GM18520 (cell line): ENCODE measurements around the gene IPO13.

Experiments used
- ATAC-seq: cut with Tn5 transposase; IDR thresholded peaks from one replicate; pipeline ENCODE4 v1.9.1; 2021; ENCODE audit not compliant: unreplicated experiment

Gene IPO13

DNA sequence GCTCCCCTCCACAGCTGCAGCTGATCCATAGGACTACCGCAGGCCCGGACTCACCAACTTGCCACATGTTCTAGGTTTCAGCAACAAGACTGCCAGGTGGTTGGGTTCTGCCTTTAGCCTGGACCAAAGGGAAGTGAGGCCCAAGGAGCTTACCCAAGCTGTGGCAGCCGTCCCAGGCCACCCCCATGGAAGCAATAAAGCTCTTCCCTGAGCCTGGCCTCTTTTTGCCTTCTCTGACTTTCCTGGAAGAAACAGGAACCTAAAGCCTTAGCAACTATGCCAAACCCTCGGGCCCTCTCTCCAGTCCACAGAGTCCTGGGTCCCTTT lies 15.8 kb upstream of the IPO13 start:
- no peak for ATAC-seq

DNA sequence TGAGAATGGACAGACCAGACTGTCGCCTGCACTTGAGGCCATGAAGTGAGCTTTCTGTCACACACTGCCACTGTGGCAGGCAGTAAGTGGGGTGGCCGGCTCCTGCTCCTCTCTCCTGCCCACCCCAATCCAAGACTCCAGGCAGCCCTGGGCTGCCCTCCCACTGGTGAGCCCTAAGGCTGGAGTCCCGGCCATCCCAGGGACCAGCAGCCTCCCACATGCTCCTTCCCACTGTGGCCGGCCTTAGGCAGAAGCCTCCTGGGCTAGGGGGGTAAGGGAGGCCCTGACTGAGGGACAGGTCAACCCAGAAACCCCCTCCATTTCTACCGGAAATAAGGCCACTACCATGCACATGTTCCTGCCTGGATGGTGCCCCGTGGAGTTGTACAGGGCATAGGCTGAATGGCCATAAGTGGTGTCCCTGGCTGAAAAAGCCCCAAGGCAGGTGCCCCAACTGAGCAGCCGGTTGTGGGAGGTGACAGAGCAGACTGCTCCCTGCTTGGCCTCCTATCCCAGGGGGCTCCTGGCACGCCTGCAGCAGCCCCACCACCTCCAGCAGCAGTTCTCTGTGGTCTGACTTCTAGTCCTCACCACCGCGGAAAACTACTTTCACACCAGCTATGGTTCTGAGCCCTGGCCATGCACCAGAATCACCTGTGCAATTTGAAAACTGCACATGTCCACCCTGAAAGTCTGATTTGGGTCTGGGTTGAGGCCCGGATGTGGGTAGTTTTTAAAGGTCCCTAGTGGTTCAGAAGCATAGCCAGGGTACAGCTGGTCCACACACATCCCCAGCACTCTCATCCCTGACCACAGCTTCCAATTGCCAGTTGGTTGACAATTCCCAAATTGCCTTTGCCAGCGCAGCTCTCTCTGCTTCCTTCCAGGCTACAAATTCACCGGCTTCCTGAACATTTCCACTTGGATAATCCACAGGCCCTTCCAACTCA lies 14.8 kb upstream of the IPO13 start:
- ATAC-seq: no peak

DNA sequence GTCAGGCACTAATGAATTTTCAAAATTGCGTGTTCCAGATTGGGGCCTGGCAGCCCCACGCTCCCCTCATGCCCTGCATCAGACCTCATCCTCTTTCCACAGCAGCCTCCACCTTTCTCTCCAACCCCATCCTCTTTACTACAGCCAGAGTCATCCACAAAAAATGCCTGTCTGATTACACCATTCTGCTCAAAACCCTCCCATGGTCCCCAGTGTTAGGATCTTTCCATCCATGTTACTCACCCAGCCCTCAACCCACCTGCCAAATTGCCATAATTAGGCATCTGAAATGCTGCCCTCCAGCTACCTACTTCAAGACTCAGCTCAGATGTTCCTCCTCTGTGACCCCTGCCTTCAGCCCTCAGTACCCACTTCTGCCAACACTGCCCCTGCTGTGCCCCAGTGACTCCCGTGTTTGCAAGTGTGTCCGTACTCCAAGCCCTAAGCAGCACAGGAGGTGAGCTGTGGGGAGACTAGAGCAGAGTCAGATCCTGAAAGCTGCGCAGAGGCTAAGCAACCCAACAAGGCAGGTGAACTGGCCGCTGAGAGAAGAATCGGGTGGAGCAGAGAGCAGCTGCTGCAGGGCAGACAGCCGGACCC lies 13.9 kb upstream of the IPO13 start:
- no peak for ATAC-seq

DNA sequence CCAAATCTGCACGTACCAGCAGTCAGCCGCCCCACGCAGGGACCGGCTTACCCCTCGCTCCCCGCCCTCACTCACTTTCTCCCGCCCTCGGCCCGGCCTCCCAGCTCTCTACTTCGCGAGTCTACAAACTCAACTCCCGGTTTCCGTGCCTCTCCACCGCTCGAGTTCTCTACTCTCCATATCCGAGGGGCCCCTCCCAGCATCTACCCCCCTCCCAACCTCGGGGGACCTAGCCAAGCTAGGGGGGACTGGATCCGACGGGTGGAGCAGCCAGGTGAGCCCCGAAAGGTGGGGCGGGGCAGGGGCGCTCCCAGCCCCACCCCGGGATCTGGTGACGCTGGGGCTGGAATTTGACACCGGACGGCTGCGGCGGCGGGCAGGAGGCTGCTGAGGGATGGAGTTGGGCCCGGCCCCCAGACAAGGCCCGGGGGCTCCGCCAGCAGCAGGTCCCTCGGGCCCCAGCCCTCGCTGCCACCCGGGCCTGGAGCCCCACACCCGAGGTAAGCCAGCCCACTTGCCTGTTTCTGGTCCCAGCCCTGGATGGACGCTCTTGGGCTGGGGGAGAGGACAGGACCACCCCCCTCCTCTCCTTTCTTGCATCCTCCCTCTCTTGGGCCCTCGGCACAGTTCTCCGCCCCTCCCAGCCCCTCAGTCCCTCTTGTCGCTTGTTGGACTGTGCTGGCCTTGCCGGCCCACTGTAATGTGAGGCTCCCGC lies 13.2 kb upstream of the IPO13 start, which contains the start of gene ARTN:
TSS of gene ARTN (plus strand) at position 416 of the 715 bp plus-strand sequence. CDS start 1,856 bp downstream, outside the sequence.
- ATAC-seq: no peak

DNA sequence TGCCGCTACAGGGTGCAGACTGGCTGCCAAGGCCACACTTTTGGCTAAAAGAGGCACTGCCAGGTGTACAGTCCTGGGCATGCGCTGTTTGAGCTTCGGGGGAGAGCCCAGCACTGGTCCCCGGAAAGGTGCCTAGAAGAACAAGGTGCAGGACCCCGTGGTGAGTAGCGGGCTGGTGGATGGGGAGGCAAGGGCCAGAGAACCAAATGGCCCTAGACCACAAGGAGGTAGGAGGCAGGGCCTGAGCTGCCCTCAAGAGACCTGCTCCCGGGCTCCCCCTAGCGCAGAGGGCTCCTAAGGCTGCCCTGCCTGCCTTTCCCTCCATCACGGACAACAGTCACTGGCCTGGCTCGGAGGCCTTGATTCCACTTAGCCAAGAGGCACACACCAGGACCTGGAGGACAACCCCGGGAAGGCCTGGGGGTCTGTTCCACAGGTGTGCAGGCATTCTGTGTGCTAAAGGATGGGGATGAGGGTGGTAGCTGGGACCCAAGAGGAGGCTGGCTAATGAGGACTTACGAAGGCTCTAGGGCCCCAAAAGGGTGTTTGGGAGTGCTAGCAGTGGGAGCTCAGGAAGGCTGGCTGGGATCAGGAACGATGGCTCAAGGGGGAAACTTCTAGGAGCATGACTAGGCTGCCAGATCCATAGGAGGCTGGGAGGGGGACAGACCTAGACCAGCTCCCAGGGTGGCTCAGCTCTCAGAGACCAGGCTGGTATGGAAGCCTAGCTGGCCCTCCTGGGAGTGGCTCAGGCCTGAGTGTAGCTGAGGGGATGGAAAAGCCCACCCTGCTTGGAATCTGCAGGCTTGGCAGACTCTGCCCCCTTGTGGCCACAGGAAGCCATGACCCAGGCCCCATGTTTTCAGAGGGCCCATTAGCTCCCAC lies 12.4 kb upstream of the IPO13 start:
- ATAC-seq: no peak

DNA sequence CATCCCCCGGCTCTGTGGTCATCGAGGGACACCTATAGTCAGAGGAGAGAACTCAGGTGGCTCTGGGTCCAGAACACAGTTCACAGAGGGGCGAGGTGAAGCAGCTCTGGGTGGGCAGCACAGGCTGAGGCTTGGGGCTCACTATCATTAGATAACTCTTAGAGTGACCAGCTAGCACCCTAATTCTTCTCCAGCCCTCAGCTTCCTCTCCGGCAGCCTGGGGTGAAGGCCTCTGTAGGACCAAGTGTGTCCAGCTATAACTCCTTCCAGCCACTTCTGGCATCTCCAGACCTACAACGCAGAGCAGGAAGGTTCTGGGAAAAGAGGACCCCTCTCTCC lies 11.8 kb upstream of the IPO13 start:
- ATAC-seq: no peak

DNA sequence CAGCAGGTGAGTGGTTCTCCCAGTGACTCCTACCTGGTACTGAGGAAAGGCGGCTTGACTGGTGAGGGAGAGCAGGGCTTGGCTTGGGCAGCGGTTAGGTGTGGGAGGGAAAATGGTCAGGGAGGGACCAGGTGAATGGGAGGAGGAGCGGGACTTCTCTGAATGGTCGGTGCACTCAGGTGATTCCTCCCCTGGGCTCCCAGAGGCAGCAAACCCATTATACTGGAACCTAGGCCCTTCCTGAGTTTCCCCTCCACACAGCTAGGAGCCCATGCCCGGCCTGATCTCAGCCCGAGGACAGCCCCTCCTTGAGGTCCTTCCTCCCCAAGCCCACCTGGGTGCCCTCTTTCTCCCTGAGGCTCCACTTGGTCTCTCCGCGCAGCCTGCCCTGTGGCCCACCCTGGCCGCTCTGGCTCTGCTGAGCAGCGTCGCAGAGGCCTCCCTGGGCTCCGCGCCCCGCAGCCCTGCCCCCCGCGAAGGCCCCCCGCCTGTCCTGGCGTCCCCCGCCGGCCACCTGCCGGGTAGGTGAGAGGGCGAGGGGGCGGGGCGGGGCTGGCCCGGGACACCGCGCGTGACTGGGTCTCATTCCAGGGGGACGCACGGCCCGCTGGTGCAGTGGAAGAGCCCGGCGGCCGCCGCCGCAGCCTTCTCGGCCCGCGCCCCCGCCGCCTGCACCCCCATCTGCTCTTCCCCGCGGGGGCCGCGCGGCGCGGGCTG lies 10.9 kb upstream of the IPO13 start:
- ATAC-seq: no peak

DNA sequence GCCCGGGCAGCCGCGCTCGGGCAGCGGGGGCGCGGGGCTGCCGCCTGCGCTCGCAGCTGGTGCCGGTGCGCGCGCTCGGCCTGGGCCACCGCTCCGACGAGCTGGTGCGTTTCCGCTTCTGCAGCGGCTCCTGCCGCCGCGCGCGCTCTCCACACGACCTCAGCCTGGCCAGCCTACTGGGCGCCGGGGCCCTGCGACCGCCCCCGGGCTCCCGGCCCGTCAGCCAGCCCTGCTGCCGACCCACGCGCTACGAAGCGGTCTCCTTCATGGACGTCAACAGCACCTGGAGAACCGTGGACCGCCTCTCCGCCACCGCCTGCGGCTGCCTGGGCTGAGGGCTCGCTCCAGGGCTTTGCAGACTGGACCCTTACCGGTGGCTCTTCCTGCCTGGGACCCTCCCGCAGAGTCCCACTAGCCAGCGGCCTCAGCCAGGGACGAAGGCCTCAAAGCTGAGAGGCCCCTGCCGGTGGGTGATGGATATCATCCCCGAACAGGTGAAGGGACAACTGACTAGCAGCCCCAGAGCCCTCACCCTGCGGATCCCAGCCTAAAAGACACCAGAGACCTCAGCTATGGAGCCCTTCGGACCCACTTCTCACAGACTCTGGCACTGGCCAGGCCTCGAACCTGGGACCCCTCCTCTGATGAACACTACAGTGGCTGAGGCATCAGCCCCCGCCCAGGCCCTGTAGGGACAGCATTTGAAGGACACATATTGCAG lies 10.2 kb upstream of the IPO13 start:
- no peak for ATAC-seq

DNA sequence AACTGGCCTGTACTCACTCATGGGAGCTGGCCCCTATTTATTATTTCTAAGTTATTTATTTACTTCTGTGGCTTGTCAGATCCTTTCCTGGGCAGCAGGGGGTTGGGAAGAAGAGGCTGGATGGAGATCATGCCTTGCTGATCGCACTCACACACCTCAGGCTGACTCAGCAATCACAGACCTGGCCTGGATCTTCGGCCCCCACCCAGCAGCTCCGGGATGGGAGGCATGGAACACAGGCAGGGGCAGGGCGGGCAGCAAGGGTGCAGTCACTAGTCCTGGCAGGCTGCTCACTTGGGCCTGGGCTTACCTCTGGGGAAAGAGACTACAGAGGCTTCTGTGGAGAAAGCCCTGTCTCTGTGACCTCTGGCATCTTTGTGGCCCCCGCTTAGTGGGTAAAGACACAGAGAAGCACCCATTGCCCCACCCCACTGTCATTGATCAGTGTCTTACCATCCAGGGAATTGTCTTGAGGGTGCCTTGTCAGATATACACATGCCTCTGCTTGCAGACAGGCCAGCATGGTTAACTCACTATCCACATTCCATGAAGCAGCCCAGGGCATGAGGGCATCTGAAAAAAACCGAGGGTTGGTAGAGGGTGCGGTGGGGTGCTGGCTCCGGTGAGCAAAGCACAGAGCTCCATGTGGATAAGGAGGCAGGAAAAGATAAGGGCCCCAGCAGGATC lies 9.4 kb upstream of the IPO13 start:
- no peak for ATAC-seq

DNA sequence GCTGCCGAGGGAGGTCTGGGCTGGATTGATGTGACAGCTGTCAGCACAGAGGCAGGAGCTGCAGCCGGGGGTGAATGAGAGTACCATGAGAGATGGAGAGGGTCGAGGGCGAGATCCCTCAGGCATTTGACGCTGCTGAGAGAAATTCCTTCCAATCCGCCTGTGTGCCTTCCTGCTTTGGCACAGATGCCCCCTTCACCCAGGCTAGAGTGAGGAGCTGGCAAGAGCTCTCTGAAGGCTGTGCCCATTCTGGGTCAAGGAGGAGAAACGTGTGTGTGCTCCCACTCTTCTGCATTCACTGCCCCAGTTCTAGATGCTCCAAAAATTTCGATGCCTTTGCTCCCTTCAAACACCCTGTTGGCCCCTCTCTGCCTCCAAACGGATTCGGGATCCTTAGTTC lies 8.4 kb upstream of the IPO13 start:
- no peak for ATAC-seq

DNA sequence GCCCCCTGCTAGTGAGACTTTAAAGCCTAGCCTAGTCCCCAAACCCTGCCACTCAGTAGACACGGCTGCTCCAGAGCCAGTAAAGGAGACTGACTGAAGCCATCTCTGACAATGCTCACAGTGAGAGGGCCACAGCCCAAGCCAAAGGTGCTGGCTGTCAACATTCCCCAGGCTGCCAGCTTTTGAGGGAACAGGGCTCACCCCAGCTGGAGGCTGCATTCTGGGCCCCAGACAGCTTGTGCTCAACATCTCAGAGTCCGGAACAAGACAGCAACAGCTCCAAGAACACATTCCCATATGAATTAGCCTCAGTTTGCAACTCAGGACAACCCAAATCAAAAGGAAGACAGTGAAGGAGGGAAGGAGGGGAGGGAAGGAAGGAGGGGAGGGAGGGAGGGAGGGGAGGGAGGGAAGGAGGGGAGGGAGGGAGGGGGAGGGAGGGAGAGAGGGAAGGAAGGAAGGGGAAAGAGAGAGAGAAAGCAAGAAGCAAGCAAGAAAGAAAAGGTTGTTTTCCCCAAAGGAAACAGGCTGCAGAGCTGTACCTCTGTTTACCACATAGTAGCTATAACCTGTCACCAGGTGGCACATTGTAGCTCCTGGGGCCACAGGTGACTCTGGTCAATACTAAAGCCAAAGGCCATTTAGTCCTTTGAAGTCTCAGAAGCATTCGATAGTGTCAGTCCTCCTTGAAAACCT lies 7.7 kb upstream of the IPO13 start:
- ATAC-seq: no peak

DNA sequence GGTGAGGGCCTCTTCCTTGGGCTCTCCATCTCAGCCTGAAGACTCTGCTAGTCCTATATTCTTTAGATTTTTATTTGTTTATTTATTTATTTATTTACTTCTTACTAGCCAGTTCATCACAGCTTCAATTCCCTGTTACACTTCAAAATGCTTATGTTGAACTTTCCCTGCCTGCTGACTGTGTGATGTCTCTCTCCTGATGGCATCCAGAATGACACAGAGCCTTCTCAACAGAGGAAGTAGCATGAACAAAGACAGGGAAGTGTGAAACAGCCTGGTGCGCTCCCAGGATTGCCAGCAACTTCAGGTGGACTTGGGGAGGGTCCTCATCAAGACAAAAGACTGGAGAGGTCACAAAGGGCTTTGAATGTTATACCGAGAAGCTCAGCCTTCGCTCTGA lies 4.3 kb upstream of the IPO13 start:
- ATAC-seq: no peak

DNA sequence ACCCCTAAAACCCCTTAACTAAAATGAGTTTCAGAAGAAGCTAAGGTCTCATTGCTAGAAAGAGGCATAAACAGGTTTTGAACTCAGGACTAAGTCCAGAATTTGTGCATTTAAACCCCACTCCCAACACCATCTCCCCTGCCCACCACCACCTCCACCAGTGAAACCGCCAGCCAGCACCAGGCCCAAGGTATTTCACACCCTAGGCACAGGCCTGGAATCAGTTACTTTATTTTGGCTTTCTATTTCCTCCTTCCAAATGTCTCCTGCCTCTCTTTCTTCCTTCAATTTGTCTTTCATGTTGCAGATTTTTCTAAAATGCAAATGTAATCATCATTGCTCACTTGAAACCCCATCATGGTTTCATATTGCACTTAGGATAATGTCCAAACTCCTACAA lies 1.9 kb upstream of the IPO13 start:
- ATAC-seq: no peak

DNA sequence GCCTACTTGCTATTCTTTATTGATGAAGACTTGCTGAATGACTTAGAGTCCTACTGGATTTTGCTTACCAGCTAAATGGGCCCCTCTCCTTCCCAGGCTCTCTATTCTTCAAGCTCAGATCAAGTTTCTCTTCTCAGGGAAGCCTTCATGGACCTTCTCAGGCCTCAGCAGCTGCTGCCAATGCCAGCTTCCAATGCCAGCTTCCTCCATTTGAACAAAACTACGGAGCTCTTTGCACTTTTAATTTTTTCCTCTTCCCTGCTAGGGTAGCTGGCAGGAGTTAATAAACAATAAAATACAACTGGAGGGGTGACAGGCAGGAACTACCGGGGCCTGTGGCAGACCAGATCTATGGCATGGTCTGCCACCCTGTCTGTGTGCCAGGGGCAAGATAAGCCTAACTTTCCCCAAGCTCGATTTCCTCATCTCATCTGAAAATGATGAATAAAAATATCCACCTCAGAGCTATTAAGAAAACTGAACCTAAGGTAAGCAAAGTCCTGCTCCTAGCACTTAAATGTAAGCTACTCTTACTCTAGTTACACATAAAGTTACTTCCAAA lies 995 bp upstream of the IPO13 start:
- no peak for ATAC-seq

DNA sequence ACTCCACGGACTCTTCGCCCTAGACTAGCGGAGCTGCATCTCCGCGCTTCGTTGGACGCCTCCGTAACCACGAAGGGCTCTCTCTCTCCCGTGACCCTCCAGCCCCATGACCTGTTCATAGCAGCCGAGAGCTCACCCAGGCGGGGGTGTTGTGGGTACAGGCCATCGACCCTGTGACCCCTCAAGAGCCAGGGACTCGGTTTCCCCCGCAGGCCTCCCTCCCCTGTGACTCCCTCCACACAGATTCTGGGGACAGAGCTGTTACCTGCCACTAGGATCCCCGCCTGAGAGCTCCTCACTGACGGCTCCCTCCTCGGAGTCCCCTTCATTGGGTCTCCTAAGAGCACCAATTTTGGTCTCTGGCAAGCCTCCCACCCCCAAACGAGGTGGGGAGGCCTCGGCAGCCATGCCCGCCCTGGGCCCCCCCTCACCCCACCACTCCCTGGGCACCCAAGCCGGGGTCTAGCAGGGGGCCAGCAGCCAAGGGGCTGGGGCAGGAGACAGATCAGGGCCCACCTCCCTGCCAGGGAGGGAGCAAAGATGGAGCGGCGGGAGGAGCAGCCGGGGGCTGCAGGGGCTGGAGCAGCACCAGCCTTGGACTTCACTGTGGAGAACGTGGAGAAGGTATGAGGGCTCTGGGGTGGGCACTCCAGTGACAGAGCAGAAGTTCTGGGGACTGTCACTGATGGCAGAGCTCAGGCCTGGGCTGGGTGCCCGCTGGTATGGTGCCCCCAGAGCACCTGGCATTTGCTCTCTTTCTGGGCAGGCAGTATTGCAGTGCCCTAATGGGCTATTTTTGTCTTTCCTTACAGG lies 517 bp downstream of the IPO13 start:
- no peak for ATAC-seq

DNA sequence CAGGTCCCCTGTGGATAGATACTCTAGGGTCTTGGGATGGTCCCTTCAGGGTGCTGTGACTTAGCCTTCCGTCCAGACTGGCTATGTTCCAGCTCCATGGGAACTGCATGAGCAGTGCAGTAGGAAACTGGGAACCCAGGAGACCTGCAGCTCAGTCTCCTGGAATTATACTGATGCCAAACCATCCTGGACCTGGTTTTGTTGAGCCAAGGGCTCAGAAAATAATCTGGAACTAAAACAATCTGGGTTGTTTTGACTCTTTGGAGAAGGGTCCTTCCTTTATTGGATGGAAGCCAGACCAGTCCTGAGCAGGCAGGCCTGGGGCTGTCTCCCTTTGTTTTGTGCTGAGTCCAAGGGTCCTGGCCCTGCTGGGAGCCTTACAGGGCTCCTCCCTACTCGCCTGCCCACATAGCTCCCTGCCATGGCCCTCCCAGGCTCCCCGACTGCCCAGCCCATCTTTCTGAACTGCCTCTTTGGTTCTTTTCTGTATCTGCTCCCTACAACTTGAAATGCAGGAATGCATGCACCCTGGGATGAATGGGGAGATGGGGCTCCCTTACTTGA lies 1.2 kb downstream of the IPO13 start:
- ATAC-seq: no peak

DNA sequence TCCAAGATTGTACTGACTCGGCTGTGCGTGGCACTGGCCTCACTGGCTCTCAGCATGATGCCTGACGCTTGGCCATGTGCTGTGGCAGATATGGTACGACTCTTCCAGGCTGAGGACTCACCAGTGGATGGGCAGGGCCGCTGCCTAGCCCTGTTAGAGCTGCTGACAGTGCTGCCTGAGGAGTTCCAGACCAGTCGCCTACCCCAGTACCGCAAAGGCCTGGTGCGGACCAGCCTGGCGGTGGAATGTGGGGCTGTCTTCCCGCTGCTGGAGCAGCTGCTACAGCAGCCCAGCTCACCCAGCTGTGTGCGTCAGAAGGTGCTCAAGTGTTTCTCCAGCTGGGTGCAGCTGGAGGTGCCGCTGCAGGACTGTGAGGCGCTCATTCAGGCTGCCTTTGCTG lies 2.9 kb downstream of the IPO13 start:
- ATAC-seq: no peak
